GM12875 (cell line): ENCODE data around the gene SLC30A1.
"Not testable (repeated sequence)": the region's sequence is repeated elsewhere in the genome, so short reads cannot be mapped to it uniquely, and the experiment has no call there.

Source experiments
- H3K4me3 ChIP-seq: one replicate; pipeline ENCODE4 v1.5.1; 2011; ENCODE audit warnings: low read depth, low read length, control low read depth
- TF ChIP-seq, protein P1 (sequence below): IDR thresholded peaks from 2 replicates; pipeline ENCODE4 v1.5.1; 2011; ENCODE audit warnings: low read depth, mild to moderate bottlenecking, control low read depth, inconsistent platforms, low read length, moderate library complexity, borderline replicate concordance; ENCODE audit not compliant: insufficient read depth

SLC30A1 gene

DNA sequence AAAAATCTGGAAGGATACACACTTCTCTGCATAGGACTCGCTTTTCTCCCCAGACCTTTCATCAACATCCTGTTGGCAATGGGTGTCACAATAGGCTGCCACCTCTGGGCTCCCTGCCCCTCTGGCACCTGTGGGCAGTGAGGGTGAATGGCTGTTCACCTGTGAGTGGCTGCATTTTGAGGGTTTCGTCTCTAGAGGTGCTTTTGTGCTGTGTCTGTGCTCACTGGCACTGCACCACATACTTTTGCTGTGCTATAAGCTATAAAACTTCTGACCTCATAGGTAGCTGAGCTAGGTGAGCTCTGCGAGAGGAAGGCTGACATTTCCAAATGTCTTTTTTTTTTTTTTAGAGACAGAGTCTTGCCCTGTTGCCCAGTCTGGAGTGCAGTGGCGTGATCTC, 35.9 kb downstream of the SLC30A1 start:
- TF ChIP-seq, protein P1, sequence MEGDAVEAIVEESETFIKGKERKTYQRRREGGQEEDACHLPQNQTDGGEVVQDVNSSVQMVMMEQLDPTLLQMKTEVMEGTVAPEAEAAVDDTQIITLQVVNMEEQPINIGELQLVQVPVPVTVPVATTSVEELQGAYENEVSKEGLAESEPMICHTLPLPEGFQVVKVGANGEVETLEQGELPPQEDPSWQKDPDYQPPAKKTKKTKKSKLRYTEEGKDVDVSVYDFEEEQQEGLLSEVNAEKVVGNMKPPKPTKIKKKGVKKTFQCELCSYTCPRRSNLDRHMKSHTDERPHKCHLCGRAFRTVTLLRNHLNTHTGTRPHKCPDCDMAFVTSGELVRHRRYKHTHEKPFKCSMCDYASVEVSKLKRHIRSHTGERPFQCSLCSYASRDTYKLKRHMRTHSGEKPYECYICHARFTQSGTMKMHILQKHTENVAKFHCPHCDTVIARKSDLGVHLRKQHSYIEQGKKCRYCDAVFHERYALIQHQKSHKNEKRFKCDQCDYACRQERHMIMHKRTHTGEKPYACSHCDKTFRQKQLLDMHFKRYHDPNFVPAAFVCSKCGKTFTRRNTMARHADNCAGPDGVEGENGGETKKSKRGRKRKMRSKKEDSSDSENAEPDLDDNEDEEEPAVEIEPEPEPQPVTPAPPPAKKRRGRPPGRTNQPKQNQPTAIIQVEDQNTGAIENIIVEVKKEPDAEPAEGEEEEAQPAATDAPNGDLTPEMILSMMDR, result no peak
- no peak overlapping the region for H3K4me3 ChIP-seq

DNA sequence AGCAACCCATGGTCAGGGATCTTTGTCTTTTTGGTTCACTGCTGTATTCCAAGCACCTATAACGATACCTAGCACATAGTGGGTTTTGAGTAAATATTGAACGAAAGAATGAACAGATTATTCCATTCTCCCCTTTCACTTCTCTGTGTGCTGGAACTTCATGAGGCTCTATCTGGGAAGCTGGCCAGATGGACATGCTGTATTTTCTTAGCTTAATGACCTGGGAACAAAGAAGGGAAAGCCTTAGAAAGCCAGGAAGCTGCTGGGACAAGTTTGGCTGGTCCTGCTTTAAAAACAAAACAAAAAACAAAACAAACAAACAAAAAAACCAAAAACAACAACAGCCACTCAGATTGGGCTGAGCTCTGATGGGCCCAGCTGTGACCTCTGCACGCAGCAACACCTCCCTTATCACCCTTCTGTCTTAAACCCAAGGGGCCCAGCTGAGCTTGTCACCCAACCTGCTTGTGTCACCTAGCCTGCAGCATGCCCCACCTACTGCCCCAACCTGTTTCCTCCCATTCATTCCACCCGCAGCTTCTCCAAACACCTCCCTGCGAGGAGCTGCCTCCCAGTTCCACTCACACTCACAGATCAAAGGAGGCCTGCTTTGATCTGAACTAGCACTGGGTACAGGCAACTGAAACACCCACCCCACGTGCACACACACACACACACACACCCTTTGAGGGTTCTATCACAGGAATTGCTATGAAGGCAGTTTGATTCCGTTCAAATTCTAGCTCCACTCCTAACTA, 37.1 kb downstream of the SLC30A1 start:
- no peak overlapping the region for H3K4me3 ChIP-seq
- TF ChIP-seq, protein P1, result no peak

DNA sequence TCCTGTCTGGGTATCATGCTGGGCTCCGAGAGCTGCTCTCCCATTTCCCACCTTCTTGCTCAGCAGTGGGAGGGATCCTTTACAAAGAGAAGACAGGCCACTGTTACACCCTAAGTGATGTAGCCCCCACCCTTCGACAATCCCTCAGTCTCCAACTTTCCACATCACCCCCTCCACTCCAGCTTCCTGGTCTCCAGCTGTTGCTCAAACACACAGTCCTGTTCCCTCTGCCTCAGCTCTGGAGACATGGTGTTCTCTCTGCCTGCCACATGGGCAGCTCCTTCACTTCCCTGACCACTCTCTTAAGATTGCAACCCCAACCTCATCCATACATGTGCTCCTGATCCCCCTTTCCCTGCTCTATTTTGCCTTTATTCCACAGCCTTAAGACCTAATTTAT, 37.7 kb downstream of the SLC30A1 start:
- H3K4me3 ChIP-seq, result no peak overlapping the region
- TF ChIP-seq, protein P1, result no peak

DNA sequence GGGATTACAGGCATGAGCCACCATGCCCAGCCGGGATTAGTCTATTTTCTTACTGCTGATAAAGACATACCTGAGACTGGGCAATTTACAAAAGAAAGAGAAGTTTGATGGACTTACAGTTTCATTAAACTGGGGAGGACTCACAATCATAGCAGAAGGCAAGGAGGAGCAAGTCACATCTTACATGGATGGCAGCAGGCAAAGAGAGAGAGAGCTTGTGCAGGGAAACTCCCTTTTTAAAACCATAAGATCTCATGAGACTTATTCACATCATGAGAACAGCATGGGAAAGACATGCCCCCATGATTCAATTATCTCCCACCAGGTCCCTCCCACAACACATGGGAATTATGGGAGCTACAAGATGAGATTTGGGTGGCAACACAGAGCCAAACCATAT, 38.1 kb downstream of the SLC30A1 start:
- H3K4me3 ChIP-seq, result not testable (repeated sequence)

DNA sequence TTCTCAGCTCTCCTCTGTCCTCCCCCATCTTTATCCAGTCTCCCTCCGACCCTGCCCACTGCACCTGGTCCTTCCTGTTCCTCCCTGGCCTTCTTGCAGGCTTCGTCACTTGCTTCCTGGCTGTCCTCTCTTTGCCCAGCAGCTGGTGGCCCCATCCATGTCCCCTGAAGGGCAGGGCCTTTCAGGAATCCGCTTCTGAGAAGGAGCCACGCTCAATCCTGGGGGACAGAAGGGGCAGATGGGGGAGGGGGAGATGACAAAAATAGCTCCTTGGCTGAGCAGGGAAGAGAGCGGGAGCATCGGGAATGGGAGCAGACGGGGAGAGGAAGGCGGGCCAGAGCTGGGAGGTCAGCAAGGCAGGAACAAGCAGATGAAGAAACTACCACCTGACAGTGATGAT, 40.7 kb downstream of the SLC30A1 start:
- no peak overlapping the region for H3K4me3 ChIP-seq
- TF ChIP-seq, protein P1, result no peak

DNA sequence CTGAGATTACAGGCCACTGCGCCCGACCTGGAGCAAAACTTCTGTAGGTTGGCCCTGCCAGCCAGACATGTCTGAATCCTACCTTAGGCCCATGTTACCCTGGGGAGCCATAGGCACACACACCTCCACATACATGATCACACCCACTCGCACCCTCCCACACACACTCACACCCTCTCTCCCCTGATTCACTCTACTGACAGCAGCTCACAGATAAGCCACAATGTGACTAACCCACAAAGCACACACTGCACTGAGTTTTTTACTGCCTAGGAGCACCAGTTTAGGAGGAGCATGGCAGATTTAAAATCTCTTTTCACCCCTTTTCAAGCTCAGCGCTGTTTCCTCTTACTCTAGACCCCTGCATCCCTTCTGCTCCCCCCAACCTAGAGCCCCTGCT, 41.7 kb downstream of the SLC30A1 start:
- TF ChIP-seq, protein P1, result no peak
- H3K4me3 ChIP-seq, result no peak overlapping the region

DNA sequence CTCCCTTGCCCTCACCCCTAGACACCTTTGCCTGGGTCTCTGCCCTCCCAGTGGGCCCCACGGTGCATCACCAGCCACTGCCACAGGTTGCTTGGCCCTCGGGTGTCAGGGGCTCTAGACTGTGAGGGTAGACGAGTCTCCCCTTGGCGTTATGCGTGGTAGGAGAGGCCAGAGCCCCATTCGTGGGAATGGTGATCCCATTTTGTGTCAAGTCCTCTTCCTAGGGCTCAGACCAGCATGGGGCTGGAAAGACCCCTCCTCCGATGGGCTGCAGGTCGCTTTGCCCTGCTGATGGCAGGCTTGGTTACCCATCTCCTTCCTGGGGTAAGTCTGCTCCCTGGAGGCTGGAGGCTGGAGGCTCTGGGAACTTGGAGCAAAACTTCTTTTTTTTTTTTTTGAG, 42.4 kb downstream of the SLC30A1 start:
- H3K4me3 ChIP-seq, result no peak overlapping the region
- TF ChIP-seq, protein P1, result no peak
